Liver (tissue), 9 donors: Measurements from ENCODE around the gene RASGRF2. TPM values are rescaled to one million over a fixed set of nuclear protein-coding genes. Genes with fewer than 3 reads are reported as not detected.

ENCODE experiments used
- DNase-seq: peaks from one replicate; pipeline ENCODE4 v3.0.0-alpha.2; 2017; ENCODE audit warnings: low spot score
- H3K27ac ChIP-seq, 2 donors: one replicate each; pipeline ENCODE4 v1.7.0; 2013; ENCODE audit warnings: inconsistent platforms in 2 of 2, low read length in 2 of 2, control low read depth in 1 of 2, low read depth in 1 of 2, mild to moderate bottlenecking in 1 of 2
- H3K27me3 ChIP-seq, 4 donors: one replicate each; pipeline versions ENCODE4 v1.6.1 to v1.7.0; 2013; ENCODE audit warnings: low read length in 3 of 4, inconsistent platforms in 1 of 4, mild to moderate bottlenecking in 1 of 4, moderate library complexity in 1 of 4; ENCODE audit not compliant: control insufficient read depth in 4 of 4, insufficient read depth in 4 of 4
- H3K36me3 ChIP-seq, 4 donors: one replicate each; pipeline versions ENCODE4 v1.6.1 to v1.7.0; 2013; ENCODE audit warnings: low read length in 3 of 4, mild to moderate bottlenecking in 3 of 4, low read depth in 1 of 4, moderate library complexity in 1 of 4; ENCODE audit not compliant: control insufficient read depth in 4 of 4, insufficient read depth in 3 of 4
- H3K4me1 ChIP-seq, 4 donors: one replicate each; pipeline versions ENCODE4 v1.6.1 to v1.7.0; 2013; ENCODE audit warnings: low read length in 3 of 4, mild to moderate bottlenecking in 3 of 4, moderate library complexity in 1 of 4; ENCODE audit not compliant: control insufficient read depth in 4 of 4, insufficient read depth in 4 of 4
- H3K4me3 ChIP-seq, 3 donors: one replicate each; pipeline versions ENCODE4 v1.6.1 to v1.7.0; 2013; ENCODE audit warnings: low read length in 3 of 3, control low read depth in 1 of 3, low read depth in 1 of 3, mild to moderate bottlenecking in 1 of 3
- H3K9ac ChIP-seq, 2 donors: one replicate each; pipeline ENCODE4 v1.7.0; 2013; ENCODE audit warnings: low read length in 2 of 2, mild to moderate bottlenecking in 2 of 2, moderate library complexity in 2 of 2, control low read depth in 1 of 2, low read depth in 1 of 2
- H3K9me3 ChIP-seq, 4 donors: one replicate each; pipeline versions ENCODE4 v1.6.1 to v1.7.0; 2013; ENCODE audit warnings: low read length in 3 of 4; ENCODE audit not compliant: control insufficient read depth in 4 of 4
- FOXA1 ChIP-seq: IDR thresholded peaks from 2 replicates; pipeline ENCODE4 v1.6.1; 2016; ENCODE audit warnings: antibody characterized with exemption
- FOXA2 ChIP-seq: IDR thresholded peaks from 2 replicates; pipeline ENCODE4 v1.6.1; 2016; ENCODE audit warnings: antibody characterized with exemption
- GABPA ChIP-seq, 2 donors: IDR thresholded peaks in 1 of 2; conservative IDR thresholded peaks in 1 of 2; 2 replicates each; pipeline ENCODE4 v1.6.1; 2016; ENCODE audit warnings: antibody characterized with exemption in 2 of 2, mild to moderate bottlenecking in 1 of 2, moderate library complexity in 1 of 2
- HNF4A ChIP-seq, 2 donors: conservative IDR thresholded peaks; 2 replicates each; pipeline ENCODE4 v1.6.1; 2016; ENCODE audit warnings: antibody characterized with exemption in 2 of 2, mild to moderate bottlenecking in 2 of 2
- HNF4G ChIP-seq: IDR thresholded peaks from 2 replicates; pipeline ENCODE4 v1.6.1; 2016; ENCODE audit warnings: antibody characterized with exemption
- JUND ChIP-seq, 2 donors: IDR thresholded peaks; 2 replicates each; pipeline ENCODE4 v1.6.1; 2016; ENCODE audit warnings: antibody characterized with exemption in 2 of 2
- NR2F2 ChIP-seq: IDR thresholded peaks from 2 replicates; pipeline ENCODE4 v1.6.1; 2016; ENCODE audit warnings: antibody characterized with exemption
- RAD21 ChIP-seq, 2 donors: IDR thresholded peaks; 2 replicates each; pipeline ENCODE4 v1.6.1; 2016; ENCODE audit warnings: antibody characterized with exemption in 2 of 2, mild to moderate bottlenecking in 2 of 2
- SP1 ChIP-seq: IDR thresholded peaks from 2 replicates; pipeline ENCODE4 v1.6.1; 2018; ENCODE audit warnings: antibody characterized with exemption, mild to moderate bottlenecking
- TAF1 ChIP-seq: conservative IDR thresholded peaks from 2 replicates; pipeline ENCODE4 v1.6.1; 2016; ENCODE audit warnings: antibody characterized with exemption, mild to moderate bottlenecking
- YY1 ChIP-seq: IDR thresholded peaks from 2 replicates; pipeline ENCODE4 v1.6.1; 2016; ENCODE audit warnings: antibody characterized with exemption, mild to moderate bottlenecking
- WGBS: extraction: QIAGEN DNeasy Blood & Tissue Kit; methylation state at CpG from one replicate; pipeline ENCODE4 v1.1.7; 2013; 5-methylcytosine and 5-hydroxymethylcytosine counted together
- polyA plus RNA-seq, 2 donors: library from polyadenylated mRNA; stranded (reverse) in 1 of 2; unstranded in 1 of 2; fragments of 200-250 nt in 1 of 2; fragments of >200 nt in 1 of 2; fragmentation: Nextera tagmentation in 1 of 2; extraction: Ambion mirVana in 1 of 2; gene quantifications; one replicate each; pipeline versions ENCODE4 v1.2.1 to v1.2.3, GENCODE V29; 2013 to 2015
- total RNA-seq, 2 donors: library from RNA; depleted of rRNA; stranded (reverse); fragments of >200 nt; gene quantifications; one replicate each; pipeline ENCODE4 v1.2.3, GENCODE V29; 2014
- TF ChIP-seq, protein P1 (sequence below): IDR thresholded peaks from 2 replicates; pipeline ENCODE4 v1.6.1; 2016; ENCODE audit warnings: antibody characterized with exemption
- TF ChIP-seq, protein P2 (sequence below): fragments of 150-350 bp; IDR thresholded peaks from 2 replicates; pipeline ENCODE4 v1.5.1; 2017; ENCODE audit warnings: improper control_type of control experiment, low read depth, low read length; ENCODE audit not compliant: missing input control
- TF ChIP-seq, protein P3 (sequence below): IDR thresholded peaks from 2 replicates; pipeline ENCODE4 v1.6.1; 2016; ENCODE audit warnings: antibody characterized with exemption
- TF ChIP-seq, protein P4 (sequence below): IDR thresholded peaks from 2 replicates; pipeline ENCODE4 v1.6.1; 2016; ENCODE audit warnings: antibody characterized with exemption
- TF ChIP-seq, protein P5 (sequence below): IDR thresholded peaks from 2 replicates; pipeline ENCODE4 v1.6.1; 2016; ENCODE audit warnings: antibody characterized with exemption, mild to moderate bottlenecking
- donor health status: healthy.
- donor health status: healthy.
- donor health status: healthy.
- donor health status: healthy.
- donor health status: healthy.

The RASGRF2 gene
- total and polyA plus RNA-seq, 4 donors: 0.12 to 3.3 (median 0.23) TPM

DNA sequence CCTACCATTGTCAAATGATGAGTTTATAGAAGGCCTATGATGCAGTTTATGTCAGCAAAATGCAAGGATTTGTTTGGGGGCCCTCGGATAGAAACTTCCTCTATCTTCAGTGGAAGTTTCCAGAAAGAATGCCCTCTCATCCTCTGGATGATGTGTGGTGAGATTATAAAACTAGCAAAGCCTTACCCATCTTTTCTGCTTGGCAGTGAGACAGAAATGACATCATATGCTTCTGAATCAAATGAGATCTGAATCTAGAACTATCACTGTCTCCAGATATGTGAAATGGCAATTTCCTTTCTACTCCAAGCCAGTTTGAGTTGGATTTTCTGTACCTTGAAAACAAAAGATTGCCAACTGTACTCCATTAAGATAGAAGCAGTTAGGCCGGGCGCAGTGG lies 212.5 kb downstream of the RASGRF2 start (continued):
- TF ChIP-seq, protein P1, sequence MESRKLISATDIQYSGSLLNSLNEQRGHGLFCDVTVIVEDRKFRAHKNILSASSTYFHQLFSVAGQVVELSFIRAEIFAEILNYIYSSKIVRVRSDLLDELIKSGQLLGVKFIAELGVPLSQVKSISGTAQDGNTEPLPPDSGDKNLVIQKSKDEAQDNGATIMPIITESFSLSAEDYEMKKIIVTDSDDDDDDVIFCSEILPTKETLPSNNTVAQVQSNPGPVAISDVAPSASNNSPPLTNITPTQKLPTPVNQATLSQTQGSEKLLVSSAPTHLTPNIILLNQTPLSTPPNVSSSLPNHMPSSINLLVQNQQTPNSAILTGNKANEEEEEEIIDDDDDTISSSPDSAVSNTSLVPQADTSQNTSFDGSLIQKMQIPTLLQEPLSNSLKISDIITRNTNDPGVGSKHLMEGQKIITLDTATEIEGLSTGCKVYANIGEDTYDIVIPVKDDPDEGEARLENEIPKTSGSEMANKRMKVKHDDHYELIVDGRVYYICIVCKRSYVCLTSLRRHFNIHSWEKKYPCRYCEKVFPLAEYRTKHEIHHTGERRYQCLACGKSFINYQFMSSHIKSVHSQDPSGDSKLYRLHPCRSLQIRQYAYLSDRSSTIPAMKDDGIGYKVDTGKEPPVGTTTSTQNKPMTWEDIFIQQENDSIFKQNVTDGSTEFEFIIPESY: no peak
- TF ChIP-seq JUND (IDR thresholded peaks at IDR 0.05) (no peak), HNF4G (no peak), FOXA1 (no peak), YY1 (no peak)
- TF ChIP-seq, protein P2, sequence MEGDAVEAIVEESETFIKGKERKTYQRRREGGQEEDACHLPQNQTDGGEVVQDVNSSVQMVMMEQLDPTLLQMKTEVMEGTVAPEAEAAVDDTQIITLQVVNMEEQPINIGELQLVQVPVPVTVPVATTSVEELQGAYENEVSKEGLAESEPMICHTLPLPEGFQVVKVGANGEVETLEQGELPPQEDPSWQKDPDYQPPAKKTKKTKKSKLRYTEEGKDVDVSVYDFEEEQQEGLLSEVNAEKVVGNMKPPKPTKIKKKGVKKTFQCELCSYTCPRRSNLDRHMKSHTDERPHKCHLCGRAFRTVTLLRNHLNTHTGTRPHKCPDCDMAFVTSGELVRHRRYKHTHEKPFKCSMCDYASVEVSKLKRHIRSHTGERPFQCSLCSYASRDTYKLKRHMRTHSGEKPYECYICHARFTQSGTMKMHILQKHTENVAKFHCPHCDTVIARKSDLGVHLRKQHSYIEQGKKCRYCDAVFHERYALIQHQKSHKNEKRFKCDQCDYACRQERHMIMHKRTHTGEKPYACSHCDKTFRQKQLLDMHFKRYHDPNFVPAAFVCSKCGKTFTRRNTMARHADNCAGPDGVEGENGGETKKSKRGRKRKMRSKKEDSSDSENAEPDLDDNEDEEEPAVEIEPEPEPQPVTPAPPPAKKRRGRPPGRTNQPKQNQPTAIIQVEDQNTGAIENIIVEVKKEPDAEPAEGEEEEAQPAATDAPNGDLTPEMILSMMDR: no peak

DNA sequence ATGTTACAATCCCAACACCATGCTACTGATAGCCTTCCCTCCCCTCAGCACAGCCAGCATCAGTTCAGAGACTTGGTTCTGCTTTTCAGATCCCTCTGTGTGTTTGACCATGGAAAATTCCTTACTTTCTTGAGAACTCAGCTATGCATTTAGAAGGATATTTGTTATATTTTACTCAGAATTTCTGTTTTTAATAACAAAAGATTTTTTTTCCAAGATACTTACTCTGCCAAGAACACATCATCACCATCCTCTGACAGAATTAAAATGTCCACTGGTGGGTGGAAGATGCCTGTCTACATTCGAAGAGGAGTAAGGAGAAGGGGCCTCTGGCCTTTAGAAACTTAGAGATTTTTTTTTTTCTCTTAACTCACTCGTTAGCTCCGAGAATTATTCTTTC lies 216.9 kb downstream of the RASGRF2 start:
- no peak overlapping the region for H3K9ac ChIP-seq
- TF ChIP-seq RAD21 (IDR thresholded peaks at IDR 0.05): no peak
- TF ChIP-seq, protein P1: no peak
- TF ChIP-seq HNF4A (conservative IDR thresholded peaks at IDR 0.05): no peak
- TF ChIP-seq NR2F2: no peak
- no peak for TF ChIP-seq SP1
- TF ChIP-seq GABPA (IDR thresholded peaks at IDR 0.05 in 1 of 2, conservative IDR thresholded peaks at IDR 0.05 in 1 of 2): no peak
- TF ChIP-seq, protein P3, sequence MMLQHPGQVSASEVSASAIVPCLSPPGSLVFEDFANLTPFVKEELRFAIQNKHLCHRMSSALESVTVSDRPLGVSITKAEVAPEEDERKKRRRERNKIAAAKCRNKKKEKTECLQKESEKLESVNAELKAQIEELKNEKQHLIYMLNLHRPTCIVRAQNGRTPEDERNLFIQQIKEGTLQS: no peak
- no peak for TF ChIP-seq TAF1
- no peak for TF ChIP-seq JUND (IDR thresholded peaks at IDR 0.05)
- no peak for TF ChIP-seq FOXA2
- TF ChIP-seq, protein P4, sequence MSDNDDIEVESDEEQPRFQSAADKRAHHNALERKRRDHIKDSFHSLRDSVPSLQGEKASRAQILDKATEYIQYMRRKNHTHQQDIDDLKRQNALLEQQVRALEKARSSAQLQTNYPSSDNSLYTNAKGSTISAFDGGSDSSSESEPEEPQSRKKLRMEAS: no peak
- TF ChIP-seq, protein P5, sequence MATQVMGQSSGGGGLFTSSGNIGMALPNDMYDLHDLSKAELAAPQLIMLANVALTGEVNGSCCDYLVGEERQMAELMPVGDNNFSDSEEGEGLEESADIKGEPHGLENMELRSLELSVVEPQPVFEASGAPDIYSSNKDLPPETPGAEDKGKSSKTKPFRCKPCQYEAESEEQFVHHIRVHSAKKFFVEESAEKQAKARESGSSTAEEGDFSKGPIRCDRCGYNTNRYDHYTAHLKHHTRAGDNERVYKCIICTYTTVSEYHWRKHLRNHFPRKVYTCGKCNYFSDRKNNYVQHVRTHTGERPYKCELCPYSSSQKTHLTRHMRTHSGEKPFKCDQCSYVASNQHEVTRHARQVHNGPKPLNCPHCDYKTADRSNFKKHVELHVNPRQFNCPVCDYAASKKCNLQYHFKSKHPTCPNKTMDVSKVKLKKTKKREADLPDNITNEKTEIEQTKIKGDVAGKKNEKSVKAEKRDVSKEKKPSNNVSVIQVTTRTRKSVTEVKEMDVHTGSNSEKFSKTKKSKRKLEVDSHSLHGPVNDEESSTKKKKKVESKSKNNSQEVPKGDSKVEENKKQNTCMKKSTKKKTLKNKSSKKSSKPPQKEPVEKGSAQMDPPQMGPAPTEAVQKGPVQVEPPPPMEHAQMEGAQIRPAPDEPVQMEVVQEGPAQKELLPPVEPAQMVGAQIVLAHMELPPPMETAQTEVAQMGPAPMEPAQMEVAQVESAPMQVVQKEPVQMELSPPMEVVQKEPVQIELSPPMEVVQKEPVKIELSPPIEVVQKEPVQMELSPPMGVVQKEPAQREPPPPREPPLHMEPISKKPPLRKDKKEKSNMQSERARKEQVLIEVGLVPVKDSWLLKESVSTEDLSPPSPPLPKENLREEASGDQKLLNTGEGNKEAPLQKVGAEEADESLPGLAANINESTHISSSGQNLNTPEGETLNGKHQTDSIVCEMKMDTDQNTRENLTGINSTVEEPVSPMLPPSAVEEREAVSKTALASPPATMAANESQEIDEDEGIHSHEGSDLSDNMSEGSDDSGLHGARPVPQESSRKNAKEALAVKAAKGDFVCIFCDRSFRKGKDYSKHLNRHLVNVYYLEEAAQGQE: no peak
- 87% methylated on average over 3 of the region's 3 CpGs for WGBS

More for the DNA sequence above, 216.9 kb downstream of the RASGRF2 start:
- H3K27me3 ChIP-seq: no peaks in the 10 kb centered on the region
- H3K27ac ChIP-seq: no peak overlapping the region
- H3K9me3 ChIP-seq: no peaks in the 10 kb centered on the region
- DNase-seq: no peak
- H3K4me1 ChIP-seq: no peaks in the 10 kb centered on the region
- H3K36me3 ChIP-seq: no peaks in the 10 kb centered on the region
- no peak overlapping the region for H3K4me3 ChIP-seq
